SK-N-DZ (cell line): Measurements from ENCODE around the gene DHRS1. TPM values are rescaled to one million over a fixed set of nuclear protein-coding genes. Genes with fewer than 3 reads are reported as not detected.

ENCODE experiments used
- DNase-seq: peaks from one replicate; pipeline ENCODE4 v3.0.0-alpha.2; 2015; ENCODE audit warnings: low spot score
- polyA plus RNA-seq, 2 experiments: library from polyadenylated mRNA; depleted of rRNA; stranded (reverse); fragments of >200 nt; gene quantifications; 2 replicates each; pipeline ENCODE4 v1.2.3, GENCODE V29; 2014

Gene DHRS1
- polyA plus RNA-seq (2014; cell fraction: cytosol; rRNA removed): 6.6 and 14.0 TPM in 2 replicates
- polyA plus RNA-seq (2014; cell fraction: nucleus; rRNA removed): 23.3 and 31.0 TPM in 2 replicates

GRCh38 chr14:24299255-24300191 is at the start of gene DHRS1, which contains the start of gene NOP9:
DHRS1 (minus strand) TSS chr14:24299780; CDS start chr14:24299106, 674 bp downstream.
NOP9 (plus strand) TSS chr14:24299850; CDS start chr14:24299955, 105 bp downstream.
- peak; percentile 80 for DNase-seq

DNA sequence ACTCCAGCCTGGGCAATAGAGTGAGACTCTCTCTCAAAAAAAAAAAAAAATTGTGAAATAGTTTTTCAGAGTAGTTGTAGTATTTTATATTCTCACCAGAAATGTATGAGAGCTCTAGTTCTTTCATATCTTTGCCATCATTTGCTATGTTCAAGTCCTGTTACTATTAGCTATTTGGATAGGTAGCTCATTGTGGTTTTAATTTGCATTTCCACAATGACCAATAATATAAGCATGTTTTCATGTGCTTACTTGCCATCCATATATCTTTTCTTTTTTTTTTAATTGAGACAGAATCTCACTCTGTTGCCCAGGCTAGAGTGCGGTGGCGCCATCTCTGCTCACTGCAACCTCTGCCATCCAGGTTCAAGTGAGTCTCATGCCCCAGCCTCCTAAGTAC is 48.6 kb upstream of the DHRS1 start:
- no peak for DNase-seq

- DNase-seq: no peak
Observed at GRCh38 chr14:24347134-24347533, 47.6 kb upstream of the DHRS1 start.

GRCh38 chr14:24343795-24344660 is 44.4 kb upstream of the DHRS1 start:
- DNase-seq: no peak

DNA sequence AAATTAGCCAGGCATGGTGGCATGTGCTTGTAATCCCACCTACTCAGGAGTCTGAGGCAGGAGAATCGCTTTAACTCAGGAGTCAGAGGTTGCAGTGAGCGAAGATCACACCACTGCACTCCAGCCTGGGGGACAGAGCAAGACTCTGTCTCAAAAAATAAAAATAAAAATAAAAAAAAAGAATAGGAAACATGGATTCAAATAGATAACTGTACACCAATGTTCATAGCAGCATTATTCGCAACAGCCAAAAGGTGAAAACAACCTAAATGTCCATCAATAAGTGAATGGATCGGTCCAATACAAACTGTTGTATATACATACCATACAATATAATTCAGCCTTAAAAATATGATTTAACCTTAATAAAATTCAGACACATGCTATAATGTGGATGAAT is 43.3 kb upstream of the DHRS1 start:
- no peak for DNase-seq

GRCh38 chr14:24340606-24341005 is 41.0 kb upstream of the DHRS1 start:
- DNase-seq: no peak

DNA sequence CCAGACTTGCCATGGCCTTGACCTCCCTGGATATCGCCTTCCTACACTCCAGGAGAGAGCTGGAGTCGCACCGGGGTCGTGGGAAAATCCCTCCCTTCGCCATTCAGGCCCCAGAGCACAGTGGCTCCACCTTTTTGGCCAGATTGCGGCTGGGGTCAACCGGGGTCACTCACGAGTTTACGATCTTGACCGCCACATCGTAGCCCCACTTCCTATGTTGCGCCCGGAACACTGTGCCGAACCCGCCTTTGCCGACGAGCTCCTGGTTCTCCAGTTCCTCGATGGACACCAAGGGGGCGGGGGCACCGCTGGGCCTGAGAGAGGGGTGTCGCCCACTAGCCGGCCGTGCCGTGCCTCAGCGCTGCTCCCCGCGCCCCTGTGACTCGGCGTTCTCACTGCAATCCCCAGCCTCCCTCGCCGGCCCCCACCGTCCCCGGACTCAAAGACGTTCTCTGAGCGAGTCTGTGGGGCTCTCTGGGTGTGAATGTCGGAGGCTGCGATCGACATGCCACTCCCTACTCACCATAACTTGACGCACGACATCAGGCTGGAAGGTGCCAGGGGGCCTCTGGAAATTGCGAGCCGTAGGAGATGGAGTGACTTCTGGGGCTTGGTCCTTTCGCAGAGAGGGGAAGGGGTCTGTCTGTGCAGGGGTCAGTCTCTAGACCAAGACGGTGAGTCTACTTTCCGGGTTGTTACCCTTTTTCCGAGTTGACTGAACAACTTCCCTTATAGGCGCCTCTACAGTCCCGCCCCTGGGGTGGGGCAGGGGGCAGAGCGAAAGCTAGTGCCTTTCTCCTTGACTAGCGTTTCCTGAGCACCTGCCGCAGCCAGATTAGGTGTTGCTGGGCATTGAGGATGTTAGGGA is 39.9 kb upstream of the DHRS1 start, which contains the start of gene RIPK3:
Gene RIPK3, minus strand, starts transcription at position 708 of the 868 bp plus-strand sequence. Its CDS starts 165 bp downstream, at position 543.
- DNase-seq: no peak

- DNase-seq: no peak
Observed at GRCh38 chr14:24338843-24339242, 39.3 kb upstream of the DHRS1 start.

DNA sequence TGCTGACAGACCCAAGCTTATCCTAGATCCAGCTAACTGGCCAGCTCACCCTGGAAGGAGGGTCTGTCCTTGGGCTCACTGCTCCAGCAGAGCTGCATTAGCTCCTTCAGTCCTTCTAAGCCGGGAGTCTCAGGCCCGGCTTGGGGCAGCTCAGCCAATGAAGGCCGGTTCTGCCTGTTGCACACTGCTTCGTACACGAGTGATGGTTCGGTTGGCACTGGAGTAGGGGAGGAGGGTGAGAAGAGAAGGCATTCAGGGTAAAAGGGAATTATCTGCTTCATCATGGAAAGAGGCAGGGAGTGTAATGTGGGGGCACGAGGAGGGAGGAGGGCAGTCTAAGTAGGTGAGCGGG is 38.2 kb upstream of the DHRS1 start:
- DNase-seq: no peak

DNA sequence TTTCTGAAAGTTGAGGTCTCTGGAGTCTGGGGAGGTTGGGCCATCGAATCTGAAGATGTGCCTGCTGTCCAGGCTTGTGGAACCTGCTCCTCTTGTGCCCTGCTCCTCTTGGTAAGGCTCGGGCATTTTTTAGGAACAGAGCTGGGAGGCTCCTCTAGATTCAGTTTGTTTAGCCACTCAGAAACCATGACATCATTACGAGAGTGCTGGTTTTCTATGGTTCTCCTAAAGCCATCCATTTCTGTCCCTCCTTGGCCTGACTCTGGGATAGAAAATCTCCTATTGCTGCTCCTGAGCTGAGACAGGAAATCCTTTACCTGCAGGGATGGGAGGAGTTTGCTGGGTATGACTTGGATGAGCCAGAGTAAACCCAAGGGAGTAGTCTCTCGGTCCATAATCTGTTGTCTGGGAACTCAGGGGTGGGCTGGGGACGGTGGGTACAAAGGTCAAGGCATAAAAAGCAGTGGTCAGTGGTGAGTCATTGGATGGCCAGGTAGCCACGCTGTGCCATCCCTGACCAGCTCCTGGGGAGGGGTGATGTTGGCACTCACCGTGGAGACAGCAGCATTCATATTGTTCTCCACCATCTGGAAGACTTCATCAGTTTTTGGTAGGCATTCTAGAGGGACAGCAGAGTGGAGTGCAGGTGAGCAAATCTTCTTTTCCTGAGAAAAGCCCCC is 37.7 kb upstream of the DHRS1 start:
- no peak for DNase-seq

DNA sequence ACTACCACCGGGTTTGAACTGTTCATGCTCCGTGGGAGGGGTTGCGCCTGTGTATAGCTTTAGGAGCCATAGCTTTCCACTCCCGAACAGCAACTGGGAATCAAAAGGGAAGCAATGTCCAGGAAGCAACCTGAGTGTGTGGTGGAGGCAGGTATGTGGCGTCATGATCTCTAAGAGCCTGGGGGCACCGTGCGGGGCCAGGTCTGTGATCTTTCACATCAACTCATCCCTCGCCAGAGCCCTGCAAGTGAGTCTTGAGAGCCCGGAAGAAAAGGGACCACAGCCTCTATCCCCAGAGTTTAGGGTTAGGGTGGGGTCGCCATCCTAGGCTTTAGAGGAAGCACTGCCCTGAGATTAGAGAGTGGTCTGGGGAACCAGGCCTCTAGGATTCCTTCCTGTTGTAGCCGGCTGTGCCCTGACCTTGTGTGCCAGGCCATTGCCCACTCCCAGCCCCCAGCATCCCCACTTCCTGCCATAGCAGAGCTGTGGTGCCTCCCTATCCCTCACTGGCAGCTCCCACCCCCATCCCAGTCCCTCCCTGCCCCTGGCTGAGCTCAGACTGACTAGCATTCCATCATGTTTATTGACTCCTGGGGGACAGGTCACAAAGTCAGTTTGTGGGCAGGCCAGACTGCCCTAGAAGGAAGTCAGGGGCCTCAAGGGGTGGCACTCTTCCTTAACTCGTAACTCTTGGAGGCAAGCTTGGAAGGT is 36.0 kb upstream of the DHRS1 start:
- no peak for DNase-seq

- DNase-seq: no peak
Observed at GRCh38 chr14:24334431-24335291, 35.1 kb upstream of the DHRS1 start, which contains the start of gene ADCY4. ADCY4 (minus strand) TSS chr14:24335071; CDS start chr14:24334652, 419 bp downstream.

DNA sequence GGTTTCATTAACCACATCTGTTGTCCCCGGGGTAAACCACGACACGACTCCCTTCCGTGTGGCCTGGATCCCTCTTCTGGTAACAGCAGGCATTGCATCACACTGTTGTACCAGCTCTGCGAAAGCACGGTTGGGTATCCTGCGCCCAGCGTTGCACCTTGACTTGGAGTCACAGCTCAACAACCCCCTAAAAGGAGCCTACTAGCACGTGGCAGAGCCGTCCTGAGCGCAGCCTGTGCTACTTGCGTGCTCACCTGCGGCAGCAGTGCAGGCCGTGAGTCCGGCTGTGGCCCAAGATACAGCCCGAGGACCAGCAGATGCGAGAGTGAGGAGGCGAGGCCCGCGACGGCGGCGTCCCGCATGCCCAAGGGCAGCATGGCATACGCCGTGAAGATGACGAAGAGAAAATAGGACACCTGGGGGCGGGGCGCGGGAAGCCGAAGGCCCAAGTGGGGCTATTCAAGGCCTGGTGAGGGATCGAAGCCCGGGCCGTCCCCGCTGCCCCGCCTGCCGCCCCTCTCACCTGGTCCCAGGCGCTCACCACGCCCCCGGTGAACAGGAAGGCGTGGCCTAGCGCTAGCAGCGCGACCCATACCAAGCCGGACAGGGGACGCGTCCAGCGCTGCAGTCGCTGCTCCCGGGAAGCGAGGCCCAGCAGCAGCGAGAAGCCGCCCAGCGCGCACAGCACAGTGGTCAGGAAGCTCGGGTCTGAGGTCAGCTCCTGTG is 32.9 kb upstream of the DHRS1 start:
- DNase-seq: peak; percentile 82

GRCh38 chr14:24331731-24332267 is 32.2 kb upstream of the DHRS1 start:
- DNase-seq: no peak

DNA sequence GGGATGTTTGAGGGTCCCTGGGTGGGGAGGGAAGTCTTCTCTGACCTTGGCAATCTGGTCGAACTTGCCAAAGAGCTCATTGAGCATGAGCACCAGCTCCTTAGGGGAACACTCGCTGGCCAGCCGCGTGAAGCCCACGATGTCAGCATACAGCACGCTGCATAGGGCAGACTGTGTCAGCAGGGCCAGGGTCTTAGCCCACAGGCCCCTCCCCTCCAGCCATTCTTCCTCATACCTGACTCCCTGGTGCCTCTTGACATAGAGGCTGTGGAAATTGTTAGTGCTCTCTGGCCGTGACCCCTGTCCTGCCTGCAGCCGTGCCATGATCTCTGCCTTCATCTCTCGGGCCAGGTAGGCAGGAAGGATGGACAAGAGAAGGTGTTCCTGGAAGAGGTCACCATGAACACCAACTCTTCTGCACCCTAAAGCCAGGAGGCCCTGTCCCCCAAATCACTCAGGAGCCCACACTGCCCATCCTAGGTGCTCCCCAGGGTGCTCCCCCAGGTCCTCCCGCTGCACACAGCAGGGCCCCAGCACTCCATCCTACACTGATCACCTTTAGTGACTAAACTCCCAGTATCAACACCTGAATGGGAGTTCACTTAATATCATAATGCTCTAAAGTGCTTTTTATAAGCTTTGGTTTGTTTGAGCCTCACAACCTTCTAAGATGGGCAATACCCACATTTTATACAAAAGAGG is 31.5 kb upstream of the DHRS1 start:
- DNase-seq: no peak

DNA sequence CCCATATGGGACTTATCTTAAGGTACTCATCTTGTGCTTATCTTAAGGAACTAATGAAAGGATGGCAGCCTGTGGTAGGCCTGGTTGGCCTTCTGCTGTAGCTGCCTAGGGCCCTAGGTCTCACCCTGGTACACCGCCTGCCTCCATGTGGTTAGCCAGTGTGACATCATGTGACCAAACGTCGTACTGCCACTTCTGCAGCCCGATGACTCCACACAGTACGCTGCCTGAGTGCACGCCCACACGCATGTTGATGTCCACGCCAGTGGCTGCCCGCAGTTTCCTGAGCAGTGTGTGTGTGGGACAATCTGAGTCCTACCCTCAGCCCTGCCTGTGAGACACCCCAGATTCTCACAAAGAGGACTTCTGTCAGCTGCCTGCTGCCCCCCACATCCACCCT is 30.2 kb upstream of the DHRS1 start:
- no peak for DNase-seq

- DNase-seq: no peak
Observed at GRCh38 chr14:24329073-24329663, 29.6 kb upstream of the DHRS1 start.
